GM12874 (cell line): Measurements from ENCODE around the gene ASCC3.

Source experiments
- TF ChIP-seq, protein P1 (sequence below): IDR thresholded peaks from 2 replicates; pipeline ENCODE4 v1.5.1; 2011; ENCODE audit warnings: low read depth, mild to moderate bottlenecking, control low read depth, low read length, moderate library complexity; ENCODE audit not compliant: insufficient read depth

ASCC3 gene

DNA sequence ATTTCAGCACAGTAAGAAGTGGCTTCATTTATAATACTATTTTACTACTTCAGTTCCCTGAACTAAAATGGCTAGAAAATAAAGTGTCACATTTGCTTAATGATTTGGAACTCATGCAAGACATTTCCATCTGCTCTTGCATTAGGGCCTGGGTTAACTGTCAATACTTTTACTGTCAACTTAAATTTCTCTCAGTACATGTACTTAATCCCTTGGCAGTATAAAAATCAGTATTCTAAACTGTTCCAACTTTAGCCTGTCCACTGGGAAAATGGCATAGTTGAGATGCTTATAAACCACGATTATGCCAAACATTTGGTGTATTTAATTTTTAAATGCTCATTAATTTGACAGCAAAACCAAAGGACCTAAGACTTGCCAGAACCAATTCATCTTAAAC lies 154.5 kb downstream of the ASCC3 start:
- TF ChIP-seq, protein P1, sequence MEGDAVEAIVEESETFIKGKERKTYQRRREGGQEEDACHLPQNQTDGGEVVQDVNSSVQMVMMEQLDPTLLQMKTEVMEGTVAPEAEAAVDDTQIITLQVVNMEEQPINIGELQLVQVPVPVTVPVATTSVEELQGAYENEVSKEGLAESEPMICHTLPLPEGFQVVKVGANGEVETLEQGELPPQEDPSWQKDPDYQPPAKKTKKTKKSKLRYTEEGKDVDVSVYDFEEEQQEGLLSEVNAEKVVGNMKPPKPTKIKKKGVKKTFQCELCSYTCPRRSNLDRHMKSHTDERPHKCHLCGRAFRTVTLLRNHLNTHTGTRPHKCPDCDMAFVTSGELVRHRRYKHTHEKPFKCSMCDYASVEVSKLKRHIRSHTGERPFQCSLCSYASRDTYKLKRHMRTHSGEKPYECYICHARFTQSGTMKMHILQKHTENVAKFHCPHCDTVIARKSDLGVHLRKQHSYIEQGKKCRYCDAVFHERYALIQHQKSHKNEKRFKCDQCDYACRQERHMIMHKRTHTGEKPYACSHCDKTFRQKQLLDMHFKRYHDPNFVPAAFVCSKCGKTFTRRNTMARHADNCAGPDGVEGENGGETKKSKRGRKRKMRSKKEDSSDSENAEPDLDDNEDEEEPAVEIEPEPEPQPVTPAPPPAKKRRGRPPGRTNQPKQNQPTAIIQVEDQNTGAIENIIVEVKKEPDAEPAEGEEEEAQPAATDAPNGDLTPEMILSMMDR = no peak

DNA sequence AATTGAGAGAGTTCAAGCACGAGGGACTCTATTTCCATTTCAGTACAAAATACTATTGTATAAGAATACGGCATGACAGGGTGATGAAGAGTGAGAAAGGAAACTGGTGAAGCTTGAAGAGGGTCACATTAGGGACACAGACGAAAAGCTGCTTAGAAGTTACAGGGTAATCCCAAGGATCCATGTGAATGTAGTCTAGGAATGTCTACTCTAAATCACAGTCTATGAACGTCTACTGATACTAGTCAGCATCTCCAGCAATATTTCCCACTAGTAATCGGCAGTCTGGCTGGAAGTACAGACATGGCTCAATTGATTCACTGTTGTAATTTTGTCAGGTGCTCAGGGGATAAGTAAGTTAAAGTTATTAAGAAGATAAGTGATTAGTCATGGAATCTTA lies 156.4 kb downstream of the ASCC3 start:
- TF ChIP-seq, protein P1 = no peak

DNA sequence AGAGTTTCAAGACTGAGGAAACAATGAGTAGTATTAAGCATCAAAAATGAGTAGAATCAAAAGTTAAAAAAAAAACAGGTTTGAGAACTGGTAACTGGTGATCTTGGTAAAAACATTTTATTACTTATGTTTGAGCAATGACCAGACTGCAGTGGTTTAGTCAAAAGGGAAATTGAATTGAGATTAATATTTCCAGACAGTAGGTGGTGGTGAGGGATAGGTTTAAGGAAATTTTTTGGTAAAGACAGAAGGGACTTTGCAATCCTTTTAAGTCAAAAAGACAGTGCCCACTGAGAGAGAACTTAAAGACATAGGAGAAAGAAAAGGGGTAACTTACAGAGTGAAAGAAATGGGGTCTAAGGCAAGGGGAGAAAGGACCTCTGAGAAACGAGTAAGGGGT lies 156.9 kb downstream of the ASCC3 start:
- TF ChIP-seq, protein P1 = no peak

DNA sequence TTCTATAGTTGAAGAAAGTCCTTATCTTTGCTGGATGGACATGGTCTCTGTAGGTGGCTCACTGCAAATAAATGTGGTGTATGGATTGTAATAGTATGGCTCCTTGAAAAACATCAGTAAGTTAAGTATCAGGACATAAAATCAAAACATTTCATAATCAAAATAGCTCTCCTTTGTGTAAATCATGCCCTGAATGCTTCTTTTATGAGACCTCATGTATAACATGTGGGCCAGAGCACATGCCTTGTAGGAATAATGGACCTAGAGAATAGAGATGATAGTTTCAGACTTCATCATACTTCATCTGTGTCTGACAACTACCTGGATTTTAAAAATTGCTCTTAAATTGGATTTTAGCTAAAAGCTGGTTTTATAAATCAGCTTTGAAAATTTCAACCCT lies 159.9 kb downstream of the ASCC3 start:
- TF ChIP-seq, protein P1 = no peak

DNA sequence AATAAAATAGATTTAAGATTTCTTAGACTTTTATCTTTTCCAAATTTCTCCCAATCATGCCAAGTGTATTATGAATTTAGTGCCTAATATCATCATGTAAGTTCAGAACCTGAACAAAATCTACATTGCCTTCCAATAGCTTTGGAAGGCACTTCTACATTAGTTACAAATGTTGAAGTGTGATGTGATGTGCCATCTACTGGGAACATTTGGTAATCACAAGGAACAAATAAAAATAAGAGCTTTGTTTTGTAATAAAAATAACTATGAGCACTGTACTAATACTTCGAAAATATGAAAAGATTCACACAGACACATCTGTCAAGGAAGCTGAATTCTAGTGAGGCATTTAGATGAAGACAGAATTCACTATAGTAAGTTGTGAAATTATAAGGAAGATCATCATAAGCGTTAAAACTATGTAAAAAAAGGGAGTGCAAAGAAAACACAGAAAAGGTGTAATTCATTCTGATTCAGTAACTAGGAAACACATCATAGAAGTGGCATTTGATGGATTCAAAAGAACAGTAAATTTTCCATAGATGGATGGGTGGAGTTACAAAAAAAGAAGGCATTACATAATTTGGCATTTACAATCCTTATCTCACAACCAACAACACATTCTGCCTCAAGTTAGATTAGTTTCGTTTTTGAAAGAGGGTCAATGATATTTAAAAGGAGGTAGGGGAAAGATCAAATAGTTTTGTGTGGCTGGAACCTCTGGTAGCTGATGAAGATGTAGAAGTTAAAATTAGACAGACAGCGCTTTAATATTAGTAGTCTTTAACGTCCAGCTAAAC lies 161.0 kb downstream of the ASCC3 start:
- TF ChIP-seq, protein P1 = no peak; the same call in 1 of the 2 replicates

DNA sequence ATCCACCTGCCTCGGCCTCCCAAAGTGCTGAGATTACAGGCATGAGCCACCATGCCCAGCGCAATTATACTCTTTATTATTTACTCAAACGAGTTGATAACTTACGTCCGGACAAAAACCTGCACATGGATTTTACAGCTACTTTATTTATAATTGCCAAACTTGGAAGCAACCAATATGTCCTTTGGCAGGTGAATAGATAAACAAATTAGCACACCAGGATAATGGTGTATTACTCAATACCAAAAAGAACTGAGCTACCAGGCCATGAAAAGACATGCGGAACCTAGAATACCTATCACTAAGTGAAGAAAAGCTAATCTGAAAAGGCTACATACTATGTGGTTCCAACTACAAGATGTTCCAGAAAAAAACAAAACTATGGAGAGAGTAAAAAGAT lies 168.1 kb downstream of the ASCC3 start:
- TF ChIP-seq, protein P1 = no peak

DNA sequence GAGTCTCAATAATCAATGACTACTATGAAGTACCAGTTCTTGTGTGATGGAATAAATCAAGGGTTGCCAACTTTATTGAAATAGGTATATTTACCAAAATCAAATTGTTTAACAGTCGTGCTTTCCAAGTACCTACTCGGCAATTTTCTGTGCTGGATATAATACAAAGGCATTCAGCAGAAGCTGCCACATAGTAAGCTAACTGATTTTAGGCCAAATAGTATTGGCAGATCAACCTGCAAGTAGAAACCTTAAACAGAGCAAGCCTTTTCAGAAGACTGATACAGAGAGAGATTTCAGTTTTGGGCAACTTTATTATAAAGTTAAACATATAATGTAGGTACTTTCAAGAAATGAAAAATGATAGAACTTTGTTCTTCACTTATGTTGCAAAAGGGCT lies 174.6 kb downstream of the ASCC3 start:
- TF ChIP-seq, protein P1 = no peak

DNA sequence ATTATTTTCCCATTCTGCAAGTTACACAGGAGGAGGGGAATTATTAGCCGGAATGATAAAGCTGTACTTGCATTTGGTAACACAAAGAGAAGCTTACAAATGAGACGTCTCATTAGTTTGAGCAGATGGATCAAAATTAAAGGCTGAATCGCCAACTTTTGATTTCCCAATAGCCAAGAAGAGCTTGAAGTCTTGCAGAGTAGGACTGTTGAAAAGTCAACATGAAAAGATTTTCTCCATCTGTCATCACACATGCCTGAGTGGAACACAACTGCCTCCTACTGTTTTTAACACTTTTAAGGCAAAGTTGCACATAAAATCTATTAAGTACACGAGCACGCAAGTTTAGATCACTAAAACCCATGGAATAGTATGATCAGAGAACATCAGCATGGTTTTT lies 176.2 kb downstream of the ASCC3 start:
- TF ChIP-seq, protein P1 = no peak
